ENCODE results near the gene ANAPC10.
"Not testable (repeated sequence)": the region's sequence is repeated elsewhere in the genome, so short reads cannot be mapped to it uniquely, and the experiment has no call there.

The ANAPC10 gene, protein sequence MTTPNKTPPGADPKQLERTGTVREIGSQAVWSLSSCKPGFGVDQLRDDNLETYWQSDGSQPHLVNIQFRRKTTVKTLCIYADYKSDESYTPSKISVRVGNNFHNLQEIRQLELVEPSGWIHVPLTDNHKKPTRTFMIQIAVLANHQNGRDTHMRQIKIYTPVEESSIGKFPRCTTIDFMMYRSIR

GRCh38 chr4:145097821-145098674, at the start of gene ANAPC10, which contains the start of gene ABCE1:
Gene ANAPC10, minus strand, starts transcription at chr4:145098196. Its CDS starts 2,097 bp downstream, at chr4:145096099.
Gene ABCE1, plus strand, starts transcription at chr4:145098311. Its CDS starts 6,102 bp downstream, at chr4:145104413.
- peak; percentile 97 for DNase-seq

- not testable (repeated sequence) for DNase-seq
These were observed 38.2 kb upstream of the ANAPC10 start for GRCh38 chr4:145136219-145136618.

- peak; percentile 28 for DNase-seq
These were observed 34.6 kb upstream of the ANAPC10 start for GRCh38 chr4:145132511-145133098.

GRCh38 chr4:145131848-145132247, 33.9 kb upstream of the ANAPC10 start:
- DNase-seq, result no peak

DNA sequence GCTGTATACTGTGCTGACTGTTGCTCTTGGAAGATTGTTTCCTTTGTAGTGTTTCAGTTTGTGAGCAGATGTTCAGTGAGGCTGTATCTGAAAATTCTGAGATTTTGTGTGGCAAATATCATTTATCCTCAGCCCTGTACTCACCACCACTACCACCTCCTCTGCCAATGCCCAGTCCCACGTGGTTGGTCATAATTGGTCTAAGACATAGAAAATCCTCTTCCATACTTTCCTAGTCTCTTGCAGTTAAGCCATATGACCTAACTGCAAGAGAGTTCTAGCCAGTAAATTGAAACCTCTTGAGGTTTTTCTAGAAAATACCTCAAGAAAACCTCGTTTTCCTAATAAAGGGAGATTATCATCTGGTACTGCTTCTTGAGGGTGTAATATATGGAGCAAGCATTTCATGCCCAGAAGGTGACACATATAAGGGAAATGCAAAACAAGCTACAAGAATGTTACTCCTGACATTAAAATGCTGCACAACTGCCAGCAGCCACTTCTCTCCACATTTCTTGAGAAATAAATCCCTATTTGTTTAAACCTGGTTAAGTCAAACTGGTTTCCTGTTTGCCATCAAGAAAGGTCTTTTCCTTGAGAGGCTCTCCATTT, 32.9 kb upstream of the ANAPC10 start:
- no peak for DNase-seq

DNA sequence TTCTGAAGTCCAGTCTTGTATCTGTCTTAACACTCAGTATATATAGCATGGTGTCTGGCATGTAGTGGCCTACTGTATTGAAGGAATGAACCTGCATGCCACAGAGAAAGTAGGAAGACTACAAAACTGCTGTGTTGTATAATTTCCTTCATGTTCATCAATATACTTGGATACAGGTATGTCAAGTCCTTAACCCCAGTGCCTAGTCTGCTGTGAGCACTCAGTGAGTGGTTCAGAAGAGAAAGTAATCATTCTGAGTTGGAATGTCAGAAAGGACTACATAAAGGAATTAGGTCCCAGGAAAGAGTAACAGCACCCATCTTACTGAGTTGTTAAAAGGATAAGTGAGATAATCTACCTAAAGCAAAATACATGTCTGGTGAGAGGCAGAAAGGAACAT, 32.1 kb upstream of the ANAPC10 start:
- no peak for DNase-seq

DNA sequence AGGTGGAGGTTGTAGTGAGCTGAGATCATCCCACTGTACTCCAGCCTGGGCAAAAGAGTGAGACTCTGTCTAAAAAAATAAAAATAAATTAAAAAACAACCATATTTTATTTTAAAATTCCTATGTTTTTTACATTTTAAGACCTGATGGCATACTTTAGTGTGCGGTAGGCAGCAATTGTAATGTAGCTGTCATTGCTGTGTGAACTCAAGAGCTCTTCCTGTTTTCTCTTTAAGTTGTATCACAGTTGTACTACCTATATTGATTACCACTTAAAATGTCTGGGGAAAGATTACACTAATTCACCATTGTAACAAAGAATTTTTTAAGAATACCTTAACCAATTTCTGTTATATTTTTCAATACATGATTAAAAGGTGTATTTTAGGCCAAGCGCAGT, 27.4 kb upstream of the ANAPC10 start:
- DNase-seq, result no peak

- no peak for DNase-seq
These were observed 10.1 kb upstream of the ANAPC10 start for GRCh38 chr4:145108128-145108527.

DNA sequence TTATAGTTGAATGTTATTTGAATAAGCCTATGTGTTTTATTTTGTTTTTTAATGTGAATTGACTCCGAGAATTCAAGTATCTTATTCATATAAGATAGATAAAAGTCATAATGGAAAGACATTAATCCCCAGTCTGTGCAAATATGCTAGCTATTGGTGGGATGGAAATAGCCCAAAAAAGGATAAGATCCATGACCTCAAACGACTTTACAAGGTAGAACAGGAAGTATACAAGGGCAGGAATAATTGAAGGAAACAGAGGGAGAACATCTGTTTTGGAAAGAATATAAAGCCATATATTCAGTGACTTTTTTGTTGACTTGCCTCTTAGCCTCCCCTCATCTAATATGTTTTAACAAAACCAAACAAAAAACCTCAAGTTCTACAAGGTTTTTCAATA, 9.1 kb upstream of the ANAPC10 start:
- no peak for DNase-seq

GRCh38 chr4:145103496-145103895, 5.5 kb upstream of the ANAPC10 start:
- DNase-seq, result no peak

- DNase-seq, result no peak
These were observed 4.6 kb upstream of the ANAPC10 start for GRCh38 chr4:145102619-145103018.

- DNase-seq, result no peak
These were observed 3.1 kb upstream of the ANAPC10 start for GRCh38 chr4:145101091-145101490.

- DNase-seq, result no peak
These were observed 1.7 kb upstream of the ANAPC10 start for GRCh38 chr4:145099653-145100052.

- peak; percentile 61 for DNase-seq
These were observed 660 bp upstream of the ANAPC10 start for GRCh38 chr4:145098675-145099037.

- no peak for DNase-seq
These were observed 620 bp downstream of the ANAPC10 start for GRCh38 chr4:145097331-145097820.

- no peak for DNase-seq
These were observed 4.4 kb downstream of the ANAPC10 start for GRCh38 chr4:145093638-145094037.

DNA sequence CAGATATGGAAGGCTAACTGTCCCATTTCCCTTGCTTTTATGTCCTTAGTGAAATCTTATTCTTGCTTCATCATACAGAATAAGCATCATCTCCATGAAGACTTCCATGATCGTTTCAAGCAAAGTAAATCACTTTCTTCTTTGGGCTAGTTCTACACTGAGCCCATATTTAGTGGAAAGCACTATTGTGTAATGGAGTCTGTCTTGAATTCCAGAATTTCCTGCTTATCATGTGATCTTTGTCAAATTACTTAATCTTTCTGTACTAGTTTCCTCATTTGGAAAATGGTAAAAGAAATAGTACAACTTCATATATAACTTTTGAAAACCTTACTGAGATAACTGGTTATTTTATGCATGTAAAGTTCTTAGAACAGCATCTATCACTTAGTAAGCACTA, 7.6 kb downstream of the ANAPC10 start:
- no peak for DNase-seq

- peak; percentile 16 for DNase-seq
These were observed 13.9 kb downstream of the ANAPC10 start for GRCh38 chr4:145083891-145084605.

- DNase-seq, result no peak
These were observed 16.2 kb downstream of the ANAPC10 start for GRCh38 chr4:145081756-145082155.

DNA sequence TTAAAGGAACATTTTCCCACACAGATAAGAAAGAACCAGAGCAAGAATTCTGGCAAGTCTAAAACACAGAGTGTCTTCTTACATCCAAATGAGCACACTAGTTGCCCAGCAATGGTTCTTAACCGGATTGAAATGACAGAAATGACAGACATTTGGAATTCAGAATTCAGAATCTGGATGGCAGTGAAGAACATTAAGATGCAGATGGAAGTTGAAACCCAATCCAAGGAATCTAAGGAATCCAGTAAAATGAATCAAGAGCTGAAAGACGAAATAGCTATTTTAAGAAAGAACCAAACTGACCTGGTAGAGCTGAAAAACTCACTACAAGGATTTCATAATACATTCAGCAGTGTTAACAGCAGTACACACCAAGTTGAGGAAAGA, 21.5 kb downstream of the ANAPC10 start:
- DNase-seq, result no peak

DNA sequence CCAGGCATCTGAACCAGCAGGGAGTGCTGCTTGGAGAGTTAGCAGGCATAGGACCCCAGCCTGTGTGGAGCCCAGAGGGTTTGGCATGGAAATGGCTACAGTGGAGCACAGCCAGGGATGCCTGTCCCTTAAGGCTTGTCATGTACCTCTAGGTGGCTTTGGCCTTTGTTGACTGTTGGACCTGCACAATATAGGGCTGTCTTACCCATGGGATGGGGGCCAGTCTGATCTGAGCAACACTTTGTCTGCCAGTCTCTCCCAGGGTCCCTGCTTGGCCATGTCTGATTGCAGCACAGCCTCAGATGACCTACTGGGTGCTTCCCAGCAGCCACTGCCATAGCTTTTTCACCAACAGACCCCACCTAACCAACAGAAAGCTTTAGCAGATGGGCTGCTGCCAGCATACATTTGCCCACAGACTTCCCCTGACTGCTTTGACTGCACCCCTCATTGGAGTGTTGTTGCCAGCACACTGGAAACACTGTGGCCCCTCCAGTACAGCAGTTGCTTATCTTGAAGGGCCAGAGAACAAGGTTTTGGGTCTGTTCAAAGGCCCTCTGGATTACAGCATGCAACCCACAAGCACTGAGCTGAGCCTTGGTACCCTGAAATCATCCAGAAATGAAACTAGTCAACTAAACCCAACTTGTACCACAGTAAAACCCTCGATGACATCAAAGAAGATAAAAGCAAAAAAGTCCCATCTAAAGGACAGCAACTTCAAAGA, 22.1 kb downstream of the ANAPC10 start:
- DNase-seq, result no peak

DNA sequence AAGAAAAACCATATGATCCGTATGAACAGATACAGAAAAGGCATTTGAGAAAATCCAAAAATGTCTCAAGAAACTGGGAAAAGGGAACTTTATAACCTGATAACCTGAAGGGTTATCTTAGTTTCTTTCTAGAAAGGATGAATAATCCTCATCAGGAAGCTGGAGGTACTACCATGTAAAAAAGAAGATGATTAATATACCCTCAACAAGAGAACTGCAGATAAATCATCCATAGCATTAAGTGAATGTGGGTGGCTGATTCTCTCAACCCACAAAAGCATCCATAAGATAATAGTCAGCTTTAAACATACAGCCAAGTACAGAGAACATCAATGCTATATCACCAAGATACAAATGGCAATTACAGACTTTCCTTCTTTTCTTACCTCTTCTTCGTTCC, 26.4 kb downstream of the ANAPC10 start:
- DNase-seq, result no peak
